ENCODE results near the gene PSMD13.

PSMD13 gene

DNA sequence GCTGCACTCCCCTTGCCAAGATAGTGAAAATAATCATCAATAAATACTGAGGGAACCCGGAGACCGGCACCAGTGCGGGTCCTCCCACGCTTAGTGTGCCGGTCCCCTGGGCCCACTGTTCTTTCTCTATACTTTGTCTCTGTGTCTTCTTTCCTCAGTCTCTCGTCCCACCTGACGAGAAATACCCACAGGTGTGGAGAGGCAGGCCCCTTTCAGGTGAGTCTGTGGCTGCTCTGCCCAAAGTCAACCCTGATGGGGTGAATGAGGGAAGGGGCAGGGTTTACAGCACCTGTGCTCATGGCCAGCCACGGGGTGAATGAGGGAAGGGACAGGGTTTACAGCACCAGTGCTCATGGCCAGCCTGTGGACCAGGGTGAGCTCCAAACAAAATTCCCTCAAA, 34.3 kb upstream of the PSMD13 start:
- H3K27me3 ChIP-seq (ENCODE audit: control insufficient read depth, low read length), result no peaks in the 10 kb centered on the region
- no peaks in the 10 kb centered on the region for H3K9me3 ChIP-seq (ENCODE audit: control insufficient read depth, insufficient read depth, low read length)
- H3K4me2 ChIP-seq (ENCODE audit: low read length), result no peak overlapping the region
- TF ChIP-seq CTCF (IDR thresholded peaks at IDR 0.05; ENCODE audit: low read depth, low read length, poor library complexity, severe bottlenecking) (no peak), EZH2phosphoT487 (IDR thresholded peaks at IDR 0.05; ENCODE audit: borderline replicate concordance, low read length) (no peak)
- H3K27ac ChIP-seq (ENCODE audit: low read depth, low read length), result no peak overlapping the region
- peaks cover 12% of the 10 kb centered on the region for H3K4me1 ChIP-seq (ENCODE audit: control insufficient read depth, low read length)
- H3F3A ChIP-seq (ENCODE audit: control insufficient read depth, insufficient read depth), result no peaks in the 10 kb centered on the region; the same call in 1 of the 2 replicates
- H3K79me2 ChIP-seq (ENCODE audit: control insufficient read depth, low read length), result peaks cover 29% of the 10 kb centered on the region
- no peaks in the 10 kb centered on the region for H3K9me2 ChIP-seq (replicated peaks; ENCODE audit: control insufficient read depth, low read length)
- no peak overlapping the region for H3K4me3 ChIP-seq (ENCODE audit: low read length)
- peaks cover 9% of the 10 kb centered on the region; the same call in 1 of the 2 replicates for H4K20me1 ChIP-seq (ENCODE audit: control insufficient read depth, insufficient read depth, low read depth, low read length)
- peaks cover 38% of the 10 kb centered on the region for H3K36me3 ChIP-seq (ENCODE audit: control insufficient read depth, low read length)

- Histone ChIP-seq H4K20me1 (ENCODE audit: control insufficient read depth, insufficient read depth, low read depth, low read length) (peaks cover 9% of the 10 kb centered on the region; the same call in 1 of the 2 replicates), H3K9me3 (ENCODE audit: control insufficient read depth, insufficient read depth, low read length) (no peaks in the 10 kb centered on the region), H3F3A (ENCODE audit: control insufficient read depth, insufficient read depth) (peaks cover 7% of the 10 kb centered on the region), H3K4me2 (ENCODE audit: low read length) (no peak overlapping the region), H3K36me3 (ENCODE audit: control insufficient read depth, low read length) (peaks cover 45% of the 10 kb centered on the region), H3K9me2 (replicated peaks; ENCODE audit: control insufficient read depth, low read length) (no peaks in the 10 kb centered on the region), H3K79me2 (ENCODE audit: control insufficient read depth, low read length) (peaks cover 33% of the 10 kb centered on the region), H3K4me1 (ENCODE audit: control insufficient read depth, low read length) (peaks cover 12% of the 10 kb centered on the region), H3K27me3 (ENCODE audit: control insufficient read depth, low read length) (no peaks in the 10 kb centered on the region), H3K4me3 (ENCODE audit: low read length) (no peak overlapping the region), H3K27ac (ENCODE audit: low read depth, low read length) (no peak overlapping the region)
- TF ChIP-seq CTCF (IDR thresholded peaks at IDR 0.05; ENCODE audit: low read depth, low read length, poor library complexity, severe bottlenecking) (no peak), EZH2phosphoT487 (IDR thresholded peaks at IDR 0.05; ENCODE audit: borderline replicate concordance, low read length) (no peak)
These were observed 33.5 kb upstream of the PSMD13 start for GRCh38 chr11:203056-203944.

DNA sequence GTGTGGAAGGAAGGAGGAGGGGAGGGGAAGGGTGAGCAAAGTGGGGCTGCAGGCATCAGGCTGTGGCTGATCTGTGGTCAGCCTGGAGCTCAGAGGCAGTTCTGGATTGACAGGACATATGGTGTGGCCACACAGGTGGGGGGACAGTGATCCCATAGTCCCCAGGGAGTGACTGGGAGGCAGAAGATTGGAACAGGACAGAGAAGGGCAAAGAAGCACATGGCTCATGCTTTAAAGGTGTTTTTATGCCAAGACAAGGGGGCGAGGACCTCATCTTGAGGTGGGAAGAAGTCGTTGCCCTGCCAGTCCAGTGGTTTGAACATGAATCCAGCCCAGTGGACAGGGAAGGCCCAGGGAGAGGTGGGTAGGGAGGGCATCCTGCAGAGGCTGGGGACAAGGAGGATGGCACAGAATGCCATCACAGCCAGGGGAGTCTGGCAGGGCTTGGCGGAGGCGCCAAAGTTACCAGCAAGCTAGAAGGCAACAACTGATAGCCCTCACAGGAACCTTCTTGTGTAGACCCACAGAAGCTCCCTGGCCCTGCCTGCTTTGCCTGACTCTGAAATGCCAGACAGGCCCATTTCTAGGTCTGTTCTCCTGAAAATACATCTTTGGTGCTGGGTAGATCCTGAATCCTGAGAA, 32.7 kb upstream of the PSMD13 start:
- no peak for TF ChIP-seq CTCF (IDR thresholded peaks at IDR 0.05; ENCODE audit: low read depth, low read length, poor library complexity, severe bottlenecking)
- no peak for TF ChIP-seq EZH2phosphoT487 (IDR thresholded peaks at IDR 0.05; ENCODE audit: borderline replicate concordance, low read length)
- peaks cover 8% of the 10 kb centered on the region for H3F3A ChIP-seq (ENCODE audit: control insufficient read depth, insufficient read depth)
- H4K20me1 ChIP-seq (ENCODE audit: control insufficient read depth, insufficient read depth, low read depth, low read length), result peaks cover 9% of the 10 kb centered on the region; the same call in 1 of the 2 replicates
- no peaks in the 10 kb centered on the region for H3K9me3 ChIP-seq (ENCODE audit: control insufficient read depth, insufficient read depth, low read length)
- H3K9me2 ChIP-seq (replicated peaks; ENCODE audit: control insufficient read depth, low read length), result no peaks in the 10 kb centered on the region
- peaks cover 40% of the 10 kb centered on the region for H3K79me2 ChIP-seq (ENCODE audit: control insufficient read depth, low read length)
- no peak overlapping the region for H3K4me3 ChIP-seq (ENCODE audit: low read length)
- peaks cover 49% of the 10 kb centered on the region for H3K36me3 ChIP-seq (ENCODE audit: control insufficient read depth, low read length)
- no peak overlapping the region for H3K27ac ChIP-seq (ENCODE audit: low read depth, low read length)
- H3K4me1 ChIP-seq (ENCODE audit: control insufficient read depth, low read length), result peaks cover 12% of the 10 kb centered on the region
- no peak overlapping the region for H3K4me2 ChIP-seq (ENCODE audit: low read length)
- H3K27me3 ChIP-seq (ENCODE audit: control insufficient read depth, low read length), result no peaks in the 10 kb centered on the region
